Measurements from ENCODE around the gene HOXA5.

GRCh38 chr7:27093184-27093895, 50.1 kb downstream of the HOXA5 start:
- TF ChIP-seq ZNF280D (tag by site-specific recombination; IDR thresholded peaks at IDR 0.05) (no peak), ZSCAN5A (tag by site-specific recombination; IDR thresholded peaks at IDR 0.05) (no peak), ZFHX2 (tag by site-specific recombination; conservative IDR thresholded peaks at IDR 0.05) (no peak), ZNF692 (tag by site-specific recombination; IDR thresholded peaks at IDR 0.05) (no peak), GLI4 (tag by site-specific recombination; IDR thresholded peaks at IDR 0.05) (no peak), ZNF660 (tag by site-specific recombination; IDR thresholded peaks at IDR 0.05) (no peak), ZNF214 (tag by site-specific recombination; IDR thresholded peaks at IDR 0.05; ENCODE audit: borderline replicate concordance) (no peak), ZNF600 (tag by site-specific recombination; IDR thresholded peaks at IDR 0.05) (no peak), BCL11A (tag by site-specific recombination; IDR thresholded peaks at IDR 0.05; ENCODE audit: low read depth) (no peak)
- TF ChIP-seq, protein P1, sequence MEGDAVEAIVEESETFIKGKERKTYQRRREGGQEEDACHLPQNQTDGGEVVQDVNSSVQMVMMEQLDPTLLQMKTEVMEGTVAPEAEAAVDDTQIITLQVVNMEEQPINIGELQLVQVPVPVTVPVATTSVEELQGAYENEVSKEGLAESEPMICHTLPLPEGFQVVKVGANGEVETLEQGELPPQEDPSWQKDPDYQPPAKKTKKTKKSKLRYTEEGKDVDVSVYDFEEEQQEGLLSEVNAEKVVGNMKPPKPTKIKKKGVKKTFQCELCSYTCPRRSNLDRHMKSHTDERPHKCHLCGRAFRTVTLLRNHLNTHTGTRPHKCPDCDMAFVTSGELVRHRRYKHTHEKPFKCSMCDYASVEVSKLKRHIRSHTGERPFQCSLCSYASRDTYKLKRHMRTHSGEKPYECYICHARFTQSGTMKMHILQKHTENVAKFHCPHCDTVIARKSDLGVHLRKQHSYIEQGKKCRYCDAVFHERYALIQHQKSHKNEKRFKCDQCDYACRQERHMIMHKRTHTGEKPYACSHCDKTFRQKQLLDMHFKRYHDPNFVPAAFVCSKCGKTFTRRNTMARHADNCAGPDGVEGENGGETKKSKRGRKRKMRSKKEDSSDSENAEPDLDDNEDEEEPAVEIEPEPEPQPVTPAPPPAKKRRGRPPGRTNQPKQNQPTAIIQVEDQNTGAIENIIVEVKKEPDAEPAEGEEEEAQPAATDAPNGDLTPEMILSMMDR (tag by site-specific recombination; IDR thresholded peaks at IDR 0.05), result no peak
